ENCODE measurements around the gene SNTA1.
"Not testable (repeated sequence)": the region's sequence is repeated elsewhere in the genome, so short reads cannot be mapped to it uniquely, and the experiment has no call there.

SNTA1 gene

GRCh38 chr20:33400812-33401183 lies 42.8 kb downstream of the SNTA1 start:
- DNase-seq (ENCODE audit: extremely low spot score): peak; percentile 46
- CTCF ChIA-PET: interaction anchor here (1.0 to 4.2 kb wide), 3 partner anchors 11 to 266 kb away, joined by 3 to 16 read pairs (median 14); partner anchors contain the start of gene ACTL10
- POLR2A ChIA-PET: interaction anchor here (0.5 to 0.9 kb wide), 2 partner anchors 21 to 31 kb away, joined by 3 read pairs; no protein-coding TSS in a partner anchor
- peak; percentile 15 for TF ChIP-seq CTCF (IDR thresholded peaks at IDR 0.05; ENCODE audit: control extremely low read depth, extremely low read depth, low read depth, missing control alignments)

GRCh38 chr20:33399924-33400323 lies 43.6 kb downstream of the SNTA1 start:
- CTCF ChIA-PET: interaction anchor here (1.2 to 4.2 kb wide), 2 partner anchors 8 to 12 kb away, joined by 3 to 14 read pairs; no protein-coding TSS in a partner anchor
- no peak for DNase-seq (ENCODE audit: extremely low spot score)
- POLR2A ChIA-PET: no interaction called here
- TF ChIP-seq CTCF (IDR thresholded peaks at IDR 0.05; ENCODE audit: control extremely low read depth, extremely low read depth, low read depth, missing control alignments): no peak

GRCh38 chr20:33394718-33395117 lies 48.8 kb downstream of the SNTA1 start:
- ChIA-PET CTCF (no interaction called here), POLR2A (no interaction called here)
- no peak for DNase-seq (ENCODE audit: extremely low spot score)
- TF ChIP-seq CTCF (IDR thresholded peaks at IDR 0.05; ENCODE audit: control extremely low read depth, extremely low read depth, low read depth, missing control alignments): peak; percentile 4

GRCh38 chr20:33393609-33394008 lies 50.0 kb downstream of the SNTA1 start:
- no peak for TF ChIP-seq CTCF (IDR thresholded peaks at IDR 0.05; ENCODE audit: control extremely low read depth, extremely low read depth, low read depth, missing control alignments)
- no peak for DNase-seq (ENCODE audit: extremely low spot score)
- ChIA-PET CTCF (interaction anchor here (1.1 kb wide), 1 partner anchor 17 kb away, joined by 4 read pairs; no protein-coding TSS in a partner anchor), POLR2A (no interaction called here)

GRCh38 chr20:33391722-33392415 lies 51.7 kb downstream of the SNTA1 start:
- TF ChIP-seq CTCF (IDR thresholded peaks at IDR 0.05; ENCODE audit: control extremely low read depth, extremely low read depth, low read depth, missing control alignments): no peak
- no peak for DNase-seq (ENCODE audit: extremely low spot score)
- POLR2A ChIA-PET: no interaction called here
- CTCF ChIA-PET: interaction anchor here (1.5 to 1.7 kb wide), 2 partner anchors 15 to 16 kb away, joined by 4 to 5 read pairs; no protein-coding TSS in a partner anchor

GRCh38 chr20:33389326-33389725 lies 54.2 kb downstream of the SNTA1 start:
- CTCF ChIA-PET; POLR2A ChIA-PET; DNase-seq (ENCODE audit: extremely low spot score): not testable (repeated sequence)

GRCh38 chr20:33388268-33388667 lies 55.3 kb downstream of the SNTA1 start:
- TF ChIP-seq CTCF (IDR thresholded peaks at IDR 0.05; ENCODE audit: control extremely low read depth, extremely low read depth, low read depth, missing control alignments): no peak
- POLR2A ChIA-PET: no interaction called here
- CTCF ChIA-PET: no interaction called here
- no peak for DNase-seq (ENCODE audit: extremely low spot score)
